Measurements from ENCODE around the gene ARL17B. TPM values are rescaled to one million over a fixed set of nuclear protein-coding genes. Genes with fewer than 3 reads are reported as not detected.
"Not testable (repeated sequence)": the region's sequence is repeated elsewhere in the genome, so short reads cannot be mapped to it uniquely, and the experiment has no call there.

Gene ARL17B
- total RNA-seq, 1 experiment from 2014 or later: 20.9 TPM

DNA sequence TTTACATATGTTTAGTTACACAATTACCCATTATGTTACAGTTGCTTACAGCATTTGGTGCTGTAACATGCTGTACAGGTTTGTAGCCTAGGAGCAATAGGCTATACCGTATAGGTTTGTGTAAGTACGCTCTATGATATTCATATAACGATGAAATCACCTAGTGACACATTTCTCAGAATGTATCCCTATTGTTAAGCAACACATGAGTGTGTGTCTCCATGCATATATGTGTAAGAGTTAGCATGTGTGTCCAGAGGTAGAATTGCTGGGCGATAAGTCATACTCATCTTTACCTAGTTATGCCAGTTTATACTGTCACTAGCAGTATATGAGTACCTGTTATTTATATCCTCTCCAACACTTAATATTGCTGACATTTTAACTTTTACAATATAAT lies 21.6 kb upstream of the ARL17B start:
- BruUV-seq (replicated peaks); H3K4me1 ChIP-seq (ENCODE audit: control insufficient read depth in 1 of 2, insufficient read depth in 2 of 2, low read length in 2 of 2); DNase-seq (ENCODE audit: low read depth, low spot score); H3K36me3 ChIP-seq (ENCODE audit: control insufficient read depth in 1 of 2, insufficient read depth in 2 of 2, low read length in 2 of 2); RAD21 ChIA-PET (ENCODE audit: low non-redundant PET in 1 of 2, low total read pairs in 2 of 2, uncharacterized antibody in 2 of 2, unreplicated experiment in 2 of 2); H3K27ac ChIP-seq (ENCODE audit: low read depth, low read length); H3K79me2 ChIP-seq (ENCODE audit: insufficient read depth, low read length); POLR2A ChIA-PET; intact Hi-C loops (cut with micrococcal nuclease); H3K9me3 ChIP-seq (ENCODE audit: control insufficient read depth in 1 of 2, insufficient read depth in 1 of 2, low read depth in 1 of 2, low read length in 2 of 2); H3K4me3 ChIP-seq (replicated peaks in 1 of 2; ENCODE audit: low read depth in 1 of 2, low read length in 2 of 2); CTCF ChIA-PET; H4K20me1 ChIP-seq (ENCODE audit: insufficient read depth); ATAC-seq; H2AFZ ChIP-seq (ENCODE audit: low read depth, low read length, poor library complexity, severe bottlenecking); H3K4me2 ChIP-seq (ENCODE audit: low read length); H3K9me2 ChIP-seq (ENCODE audit: insufficient read depth); H3K9ac ChIP-seq (ENCODE audit: low read length); H3K27me3 ChIP-seq (ENCODE audit: insufficient read depth, low read length): not testable (repeated sequence)

GRCh38 chr17:46373418-46373817 lies 11.9 kb upstream of the ARL17B start:
- BruUV-seq (replicated peaks); H3K27me3 ChIP-seq (ENCODE audit: insufficient read depth, low read length); DNase-seq (ENCODE audit: low read depth, low spot score); H3K79me2 ChIP-seq (ENCODE audit: insufficient read depth, low read length); H3K9me3 ChIP-seq (ENCODE audit: control insufficient read depth in 1 of 2, insufficient read depth in 1 of 2, low read depth in 1 of 2, low read length in 2 of 2); H2AFZ ChIP-seq (ENCODE audit: low read depth, low read length, poor library complexity, severe bottlenecking); POLR2A ChIA-PET; CTCF ChIA-PET; RAD21 ChIA-PET (ENCODE audit: low non-redundant PET in 1 of 2, low total read pairs in 2 of 2, uncharacterized antibody in 2 of 2, unreplicated experiment in 2 of 2); H3K4me2 ChIP-seq (ENCODE audit: low read length); H4K20me1 ChIP-seq (ENCODE audit: insufficient read depth); H3K4me1 ChIP-seq (ENCODE audit: control insufficient read depth in 1 of 2, insufficient read depth in 2 of 2, low read length in 2 of 2); intact Hi-C loops (cut with micrococcal nuclease); H3K9me2 ChIP-seq (ENCODE audit: insufficient read depth); H3K9ac ChIP-seq (ENCODE audit: low read length); H3K36me3 ChIP-seq (ENCODE audit: control insufficient read depth in 1 of 2, insufficient read depth in 2 of 2, low read length in 2 of 2); H3K27ac ChIP-seq (ENCODE audit: low read depth, low read length); H3K4me3 ChIP-seq (replicated peaks in 1 of 2; ENCODE audit: low read depth in 1 of 2, low read length in 2 of 2): not testable (repeated sequence)
- ATAC-seq: peak; percentile 52

- BruUV-seq (replicated peaks): not testable (repeated sequence)
- ATAC-seq: peak; percentile 95
Observed at GRCh38 chr17:46372236-46373229, 11.0 kb upstream of the ARL17B start.

DNA sequence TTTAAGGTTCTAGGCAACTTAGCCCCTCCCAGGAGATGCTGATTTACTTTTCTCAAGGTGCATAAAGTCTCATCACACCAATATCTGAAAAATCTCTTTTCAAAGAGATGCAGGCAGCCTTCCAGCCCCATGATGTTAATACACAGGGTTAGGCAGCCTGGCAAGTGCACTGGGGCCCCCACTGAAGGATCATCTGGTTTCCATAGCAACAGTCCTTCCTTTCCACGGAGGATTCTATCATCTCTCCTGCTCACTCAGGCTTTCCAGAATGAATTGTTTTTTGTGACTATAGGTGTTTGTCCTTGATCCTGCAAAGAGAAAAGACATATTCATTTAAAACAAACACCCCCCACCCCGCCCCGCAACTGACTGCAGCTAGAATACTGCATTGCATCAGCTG lies 6.0 kb upstream of the ARL17B start:
- intact Hi-C loops (cut with micrococcal nuclease); RAD21 ChIA-PET (ENCODE audit: low non-redundant PET in 1 of 2, low total read pairs in 2 of 2, uncharacterized antibody in 2 of 2, unreplicated experiment in 2 of 2); H3K36me3 ChIP-seq (ENCODE audit: control insufficient read depth in 1 of 2, insufficient read depth in 2 of 2, low read length in 2 of 2); H3K4me1 ChIP-seq (ENCODE audit: control insufficient read depth in 1 of 2, insufficient read depth in 2 of 2, low read length in 2 of 2); H3K27ac ChIP-seq (ENCODE audit: low read depth, low read length); H4K20me1 ChIP-seq (ENCODE audit: insufficient read depth); BruUV-seq (replicated peaks); H2AFZ ChIP-seq (ENCODE audit: low read depth, low read length, poor library complexity, severe bottlenecking); H3K9me2 ChIP-seq (ENCODE audit: insufficient read depth); H3K9me3 ChIP-seq (ENCODE audit: control insufficient read depth in 1 of 2, insufficient read depth in 1 of 2, low read depth in 1 of 2, low read length in 2 of 2); H3K9ac ChIP-seq (ENCODE audit: low read length); ATAC-seq; H3K4me3 ChIP-seq (replicated peaks in 1 of 2; ENCODE audit: low read depth in 1 of 2, low read length in 2 of 2); DNase-seq (ENCODE audit: low read depth, low spot score); H3K4me2 ChIP-seq (ENCODE audit: low read length); H3K79me2 ChIP-seq (ENCODE audit: insufficient read depth, low read length); CTCF ChIA-PET; H3K27me3 ChIP-seq (ENCODE audit: insufficient read depth, low read length); POLR2A ChIA-PET: not testable (repeated sequence)

More at GRCh38 chr17:46372236-46373229, 11.0 kb upstream of the ARL17B start:
- H4K20me1 ChIP-seq (ENCODE audit: insufficient read depth); CTCF ChIA-PET; H3K36me3 ChIP-seq (ENCODE audit: control insufficient read depth in 1 of 2, insufficient read depth in 2 of 2, low read length in 2 of 2); H3K27me3 ChIP-seq (ENCODE audit: insufficient read depth, low read length); intact Hi-C loops (cut with micrococcal nuclease); H3K9me3 ChIP-seq (ENCODE audit: control insufficient read depth in 1 of 2, insufficient read depth in 1 of 2, low read depth in 1 of 2, low read length in 2 of 2); H3K9me2 ChIP-seq (ENCODE audit: insufficient read depth); H3K4me2 ChIP-seq (ENCODE audit: low read length); POLR2A ChIA-PET; H3K9ac ChIP-seq (ENCODE audit: low read length); H3K79me2 ChIP-seq (ENCODE audit: insufficient read depth, low read length); H2AFZ ChIP-seq (ENCODE audit: low read depth, low read length, poor library complexity, severe bottlenecking); DNase-seq (ENCODE audit: low read depth, low spot score); RAD21 ChIA-PET (ENCODE audit: low non-redundant PET in 1 of 2, low total read pairs in 2 of 2, uncharacterized antibody in 2 of 2, unreplicated experiment in 2 of 2); H3K4me1 ChIP-seq (ENCODE audit: control insufficient read depth in 1 of 2, insufficient read depth in 2 of 2, low read length in 2 of 2); H3K27ac ChIP-seq (ENCODE audit: low read depth, low read length); H3K4me3 ChIP-seq (replicated peaks in 1 of 2; ENCODE audit: low read depth in 1 of 2, low read length in 2 of 2): not testable (repeated sequence)
